NCI-H1048 (cell line): ENCODE results near the gene CCDC89.
A peak's percentile ranks its signal among the peaks of the same experiment; 100 is the strongest.

Experiments
- DNase-seq: peaks from one replicate; lab custom pipeline; 2025; lab: John Stamatoyannopoulos, UW

The CCDC89 gene

DNA sequence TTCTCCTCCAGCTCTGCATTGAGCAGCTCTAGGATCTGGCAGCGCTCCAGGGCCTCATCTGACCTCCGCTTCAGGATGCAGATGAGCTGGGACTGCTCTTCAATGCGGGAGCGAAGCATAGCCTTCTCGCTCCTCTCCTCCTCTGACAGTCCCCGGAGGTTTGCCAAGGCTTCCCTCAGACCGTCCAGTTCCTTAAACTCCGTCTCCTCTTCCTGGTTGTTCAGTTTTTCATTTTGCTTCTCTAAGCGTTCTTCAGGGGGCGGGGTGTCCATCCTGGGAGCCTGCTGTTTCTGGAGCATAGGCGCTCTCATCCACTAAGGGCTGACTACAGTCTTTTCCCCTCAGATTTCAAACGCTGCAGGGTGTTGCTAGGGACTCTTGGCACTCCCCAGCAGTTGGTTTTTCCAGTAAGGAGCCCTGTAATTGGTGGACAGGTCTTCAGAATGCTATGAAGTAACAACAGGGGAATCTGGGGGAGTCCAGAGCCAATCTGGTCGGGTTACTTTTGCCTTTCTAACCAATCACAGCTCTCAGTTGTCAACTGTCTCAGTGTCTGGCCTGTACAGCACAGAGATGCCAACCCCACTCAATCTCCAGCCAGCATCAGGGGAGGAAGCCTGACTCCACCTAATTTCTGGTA lies at the start of gene CCDC89:
Gene CCDC89, minus strand, starts transcription at position 376 of the 640 bp plus-strand sequence. Its CDS starts 65 bp downstream, at position 311.
- no peak for DNase-seq

- no peak for DNase-seq
Observed at GRCh38 chr11:85732965-85733364, 47.0 kb upstream of the CCDC89 start.

DNA sequence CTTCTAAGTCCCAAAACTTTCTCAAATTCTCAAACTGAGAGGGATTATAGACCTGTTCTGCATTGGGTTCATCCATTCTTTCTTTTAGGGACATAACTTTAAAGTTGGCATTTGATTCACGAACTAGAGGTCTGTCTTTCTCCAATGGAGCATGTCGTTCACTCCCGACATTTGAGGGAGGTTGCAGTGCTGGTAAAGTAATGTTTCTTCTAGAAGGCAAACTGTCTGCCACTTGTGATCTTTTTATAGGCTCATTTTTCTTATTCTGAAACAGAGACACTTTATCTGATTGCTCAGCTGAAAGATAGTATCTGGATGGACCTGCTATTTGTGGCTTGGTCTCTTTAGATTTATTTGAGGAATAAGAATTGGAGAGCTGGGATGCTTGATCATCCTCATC lies 40.4 kb upstream of the CCDC89 start:
- DNase-seq = no peak

DNA sequence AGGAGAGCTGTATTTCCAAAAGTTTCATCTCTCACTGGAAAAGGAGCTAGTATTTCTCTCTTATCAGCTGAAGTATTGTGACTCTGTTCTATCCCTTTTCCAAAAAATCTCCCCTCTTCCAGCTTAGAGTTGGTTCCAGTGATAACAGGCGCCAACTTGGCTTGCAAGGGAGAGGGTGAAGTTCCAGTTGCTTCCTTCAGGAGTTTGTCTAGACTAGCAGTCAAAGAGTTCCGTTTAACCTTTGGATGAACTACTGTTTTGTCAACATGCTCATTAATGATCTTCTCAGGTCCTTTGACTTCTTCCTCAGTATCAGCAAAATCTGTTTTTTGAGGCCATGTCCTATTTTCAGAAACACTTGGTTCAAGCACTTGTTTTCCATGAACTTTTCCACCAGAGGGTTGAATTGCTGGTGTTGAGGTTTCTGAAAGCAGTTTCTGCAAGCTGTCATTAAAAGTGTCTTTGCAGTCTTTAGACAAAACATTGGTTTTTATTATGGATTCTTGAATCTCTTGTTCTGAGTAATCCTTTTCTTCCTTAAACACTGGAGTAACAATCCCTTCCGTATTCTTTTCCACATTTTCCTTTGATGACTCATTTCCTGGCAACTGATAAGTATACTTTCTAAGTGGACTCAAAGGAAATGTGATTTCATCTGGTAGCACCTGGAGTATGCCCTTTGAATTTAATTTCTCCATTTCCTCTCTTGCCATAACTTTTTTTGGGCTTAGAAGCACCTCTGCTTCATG lies 39.7 kb upstream of the CCDC89 start:
- DNase-seq = no peak

DNA sequence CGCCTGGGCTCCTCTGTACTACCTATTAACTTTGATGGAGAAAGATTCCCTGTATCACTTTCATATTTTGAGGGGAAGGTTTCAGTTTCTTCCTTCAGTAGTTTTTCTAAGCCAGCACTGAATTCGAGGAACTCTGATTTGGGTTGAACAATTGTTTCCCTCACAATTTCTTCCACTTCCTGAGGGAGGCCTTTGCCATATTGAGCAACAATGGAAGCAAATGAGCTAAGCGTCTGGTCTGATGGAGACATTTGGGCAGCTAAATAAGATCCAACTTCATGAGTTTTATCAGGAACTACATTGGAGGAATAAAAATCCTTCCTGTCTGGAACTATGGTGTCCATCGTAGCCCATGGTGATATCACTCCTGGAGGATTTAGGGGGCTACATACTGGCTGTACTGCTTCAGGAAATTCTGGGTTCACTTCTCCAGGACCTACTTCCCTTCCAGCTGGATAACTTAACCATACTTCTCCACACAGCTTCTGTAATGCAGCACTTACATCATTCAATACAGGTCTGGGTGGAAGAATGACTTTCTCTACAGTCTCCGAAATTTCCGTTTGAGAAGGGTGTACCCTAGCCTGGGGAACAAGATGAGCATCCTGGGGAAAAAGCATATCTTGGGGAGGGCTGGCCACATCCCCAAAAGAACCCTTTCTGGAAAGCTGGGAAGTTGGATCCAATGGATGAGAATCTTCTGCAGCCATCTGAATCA lies 38.9 kb upstream of the CCDC89 start:
- DNase-seq = no peak

GRCh38 chr11:85723088-85723487 lies 37.1 kb upstream of the CCDC89 start:
- DNase-seq = no peak

DNA sequence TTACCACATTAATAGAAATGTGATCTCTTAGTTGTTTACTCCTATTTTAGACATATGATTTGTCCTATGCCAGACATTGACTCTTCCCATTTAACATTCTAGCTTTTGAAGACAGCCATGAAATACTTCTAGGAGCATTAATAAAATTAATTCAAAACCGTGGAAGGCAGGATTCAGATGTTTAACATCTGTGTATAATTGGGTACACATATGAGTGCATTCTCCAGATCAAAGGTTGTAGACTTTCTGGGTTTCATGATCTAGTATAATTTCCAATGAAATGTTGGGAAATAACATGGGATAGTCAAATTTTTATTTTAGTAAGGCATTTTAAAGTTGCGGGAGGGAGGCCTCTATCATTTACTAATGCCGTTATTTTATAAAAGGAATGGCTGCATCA lies 35.2 kb upstream of the CCDC89 start:
- DNase-seq = no peak

- DNase-seq = no peak
Observed at GRCh38 chr11:85718991-85719807, 33.2 kb upstream of the CCDC89 start.

DNA sequence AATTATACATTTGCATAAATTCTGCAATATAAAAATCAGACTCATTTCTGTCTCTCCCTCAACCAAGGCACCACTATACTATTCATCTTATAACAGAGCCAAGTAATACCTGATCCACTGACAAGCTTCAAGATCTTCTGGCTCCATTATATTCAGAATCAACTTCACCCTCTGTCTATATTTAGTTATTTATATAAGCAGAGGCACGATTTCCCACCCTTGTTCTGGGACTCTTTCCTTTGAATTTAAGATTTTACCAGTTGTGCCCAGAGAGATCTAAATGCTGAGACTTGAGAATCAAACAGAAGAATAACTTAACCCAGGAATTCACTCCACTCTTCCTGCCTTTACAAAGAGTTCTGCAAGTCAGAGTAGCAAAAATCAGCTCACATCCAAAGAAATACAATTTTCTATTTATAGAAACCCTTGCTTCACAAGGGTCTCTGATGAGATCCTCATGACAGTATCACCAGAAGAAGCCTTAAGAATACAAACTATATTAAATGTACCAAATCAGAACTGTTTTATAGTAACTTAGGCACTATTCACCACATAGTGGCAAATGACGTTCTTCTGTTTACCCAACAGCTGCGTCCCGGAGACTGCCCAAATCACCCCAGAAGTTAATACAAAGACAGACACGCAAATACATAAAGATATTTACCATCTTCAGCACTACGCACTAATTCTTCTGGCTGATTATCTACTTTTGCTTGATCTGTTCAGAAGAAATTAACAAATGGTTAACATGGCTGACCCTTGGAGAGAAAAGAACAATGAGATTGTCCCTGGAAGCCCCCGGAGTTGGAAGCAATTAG lies 32.3 kb upstream of the CCDC89 start:
- DNase-seq = peak; percentile 9

- DNase-seq = no peak
Observed at GRCh38 chr11:85717429-85717828, 31.4 kb upstream of the CCDC89 start.

DNA sequence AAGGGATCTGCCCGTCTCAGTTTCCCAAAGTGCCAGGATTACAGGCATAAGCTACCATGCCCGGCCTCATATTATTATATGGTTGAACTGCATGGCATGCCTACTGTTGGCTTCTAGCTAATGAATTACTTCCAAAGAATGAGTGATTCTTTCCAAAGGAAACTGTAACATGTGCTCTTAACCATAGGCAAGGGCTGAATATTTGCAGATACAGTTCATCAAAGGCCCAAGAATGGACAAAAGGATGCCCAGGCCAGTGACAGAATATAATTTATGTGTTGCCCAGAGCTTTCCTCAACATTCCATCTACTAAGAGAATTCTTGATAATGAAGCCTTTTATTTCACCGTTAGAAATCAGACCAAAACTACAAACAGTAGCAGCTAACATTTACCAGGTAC lies 27.0 kb upstream of the CCDC89 start:
- no peak for DNase-seq

DNA sequence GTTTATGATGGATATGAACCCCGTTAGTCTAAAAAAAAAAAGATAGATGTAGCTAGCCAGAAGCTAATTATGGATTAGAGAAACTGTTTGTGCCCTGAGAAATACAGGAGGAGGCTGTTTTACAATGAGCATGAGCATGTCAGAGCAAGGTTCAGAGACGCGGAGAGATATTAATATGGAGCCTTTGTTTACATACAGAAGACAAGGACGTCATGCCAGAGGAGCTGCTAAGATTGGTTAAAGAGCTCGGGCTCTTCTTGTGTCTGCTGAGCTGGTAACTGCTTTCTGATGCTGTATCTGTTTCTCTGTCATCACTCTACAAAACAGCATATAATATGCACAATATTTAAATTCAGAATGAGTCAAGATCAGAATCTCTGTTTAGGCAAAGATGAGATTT lies 24.9 kb upstream of the CCDC89 start:
- no peak for DNase-seq

DNA sequence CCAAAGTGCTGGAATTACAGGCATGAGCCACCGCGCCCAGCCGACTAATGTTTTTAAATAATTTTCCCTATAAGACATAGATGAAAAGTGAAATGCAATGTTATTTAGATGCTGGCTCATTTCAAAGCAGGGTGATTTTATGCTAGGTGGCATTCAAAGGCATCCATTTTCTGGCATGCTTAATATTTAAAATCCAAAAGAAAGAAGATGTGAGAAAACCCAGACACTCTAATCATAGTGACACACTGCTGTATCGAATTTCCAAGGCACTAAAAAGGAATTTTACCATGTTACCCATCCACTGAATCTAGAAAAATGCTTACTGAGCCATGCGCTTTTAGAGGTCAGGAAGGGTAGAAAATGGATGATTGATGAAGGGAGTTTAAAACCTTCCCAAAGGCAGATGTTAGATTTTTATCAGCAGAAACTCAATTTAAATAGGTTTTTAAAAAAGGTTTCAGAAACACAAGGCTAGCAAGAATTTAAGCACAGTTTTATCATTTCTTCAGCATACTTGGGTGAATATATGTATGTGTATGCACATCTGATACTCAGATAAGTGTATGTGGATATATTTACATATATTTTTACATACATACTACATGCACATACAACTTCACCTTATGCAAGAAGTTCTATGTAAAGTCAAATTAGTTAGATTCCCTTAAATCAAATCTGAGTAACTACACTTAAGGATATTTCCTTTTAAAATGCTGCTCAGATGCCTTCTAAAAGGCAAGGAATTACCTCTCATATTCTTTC lies 24.1 kb upstream of the CCDC89 start:
- DNase-seq = no peak

GRCh38 chr11:85705800-85706199 lies 19.8 kb upstream of the CCDC89 start:
- DNase-seq = no peak

DNA sequence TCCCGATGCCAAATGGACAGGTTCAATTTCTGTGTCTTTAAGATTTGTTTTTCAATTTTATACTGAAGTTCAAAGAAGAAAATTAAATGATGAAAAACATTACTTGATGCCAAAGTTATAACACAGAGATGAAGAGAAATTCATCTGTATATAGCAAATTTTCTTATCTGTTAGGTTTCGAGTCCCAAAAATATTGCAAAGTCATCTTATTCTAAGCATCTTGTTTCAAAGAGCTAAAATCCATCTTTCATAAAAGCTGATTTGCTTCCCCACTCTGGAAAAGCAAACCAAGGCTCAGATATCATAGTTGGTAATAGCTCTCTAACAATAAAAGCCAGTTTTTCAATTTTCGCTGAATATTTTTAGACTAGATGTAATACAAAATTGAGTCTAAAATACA lies 19.0 kb upstream of the CCDC89 start:
- no peak for DNase-seq

GRCh38 chr11:85699957-85700741 lies 14.2 kb upstream of the CCDC89 start:
- no peak for DNase-seq

- DNase-seq = no peak
Observed at GRCh38 chr11:85698195-85698594, 12.2 kb upstream of the CCDC89 start.

GRCh38 chr11:85697747-85698146 lies 11.8 kb upstream of the CCDC89 start:
- no peak for DNase-seq

DNA sequence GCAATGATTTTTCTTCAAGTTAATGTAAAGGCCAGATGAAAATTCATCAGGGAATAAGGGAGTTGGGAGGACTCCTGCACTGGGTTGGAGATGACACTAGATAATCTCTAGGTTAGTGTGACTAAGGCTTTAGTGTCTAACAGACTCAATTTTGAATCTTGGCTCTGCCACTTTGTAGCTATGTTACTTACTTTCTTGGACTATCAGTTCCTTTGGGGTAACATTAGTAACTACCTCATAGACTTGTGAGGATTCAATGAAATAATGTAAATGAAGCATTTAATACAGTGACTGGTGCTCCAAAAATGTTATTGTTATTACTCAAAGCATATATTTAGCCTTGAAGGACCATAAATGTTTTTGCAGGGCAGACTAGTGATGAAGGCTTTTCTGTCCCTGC lies 9.6 kb upstream of the CCDC89 start:
- no peak for DNase-seq
